Activated naive CD4-positive, alpha-beta T cell (primary cell): ENCODE measurements around the gene MEI4.

Experiments used
- DNase-seq, 4 experiments: peaks; one replicate each; lab custom pipeline; 2025; lab: John Stamatoyannopoulos, UW

MEI4 gene

DNA sequence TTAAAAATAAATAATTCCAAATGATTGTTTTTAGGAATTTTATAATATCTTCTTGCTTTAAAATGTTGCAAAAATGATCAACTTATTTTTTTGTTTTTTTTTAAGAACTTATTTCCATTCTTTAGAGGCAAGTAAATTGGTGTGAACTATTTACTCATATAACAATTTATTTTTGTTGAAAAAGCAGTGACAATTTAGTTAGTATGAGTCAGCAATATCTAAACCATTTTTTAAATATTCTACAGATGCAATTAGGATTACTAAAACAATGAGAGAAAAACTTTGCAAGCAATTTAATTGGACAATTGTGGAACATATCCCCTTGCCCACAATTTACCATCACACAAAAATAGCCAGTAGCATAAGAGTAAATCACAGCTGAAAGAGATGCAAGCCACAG lies 319.5 kb downstream of the MEI4 start:
- no peak for DNase-seq
